ENCODE measurements around the gene UBE2D4.

GRCh38 chr7:43888993-43889945 is 37.0 kb upstream of the UBE2D4 start:
- TF ChIP-seq POLR2AphosphoS5 (IDR thresholded peaks at IDR 0.05; ENCODE audit: insufficient read depth in 1 of 2, low read depth in 1 of 2) (no peak), POLR2A (IDR thresholded peaks at IDR 0.05) (no peak), CTCF (IDR thresholded peaks at IDR 0.05) (no peak)
